ENCODE measurements around the gene CEACAM16.

DNA sequence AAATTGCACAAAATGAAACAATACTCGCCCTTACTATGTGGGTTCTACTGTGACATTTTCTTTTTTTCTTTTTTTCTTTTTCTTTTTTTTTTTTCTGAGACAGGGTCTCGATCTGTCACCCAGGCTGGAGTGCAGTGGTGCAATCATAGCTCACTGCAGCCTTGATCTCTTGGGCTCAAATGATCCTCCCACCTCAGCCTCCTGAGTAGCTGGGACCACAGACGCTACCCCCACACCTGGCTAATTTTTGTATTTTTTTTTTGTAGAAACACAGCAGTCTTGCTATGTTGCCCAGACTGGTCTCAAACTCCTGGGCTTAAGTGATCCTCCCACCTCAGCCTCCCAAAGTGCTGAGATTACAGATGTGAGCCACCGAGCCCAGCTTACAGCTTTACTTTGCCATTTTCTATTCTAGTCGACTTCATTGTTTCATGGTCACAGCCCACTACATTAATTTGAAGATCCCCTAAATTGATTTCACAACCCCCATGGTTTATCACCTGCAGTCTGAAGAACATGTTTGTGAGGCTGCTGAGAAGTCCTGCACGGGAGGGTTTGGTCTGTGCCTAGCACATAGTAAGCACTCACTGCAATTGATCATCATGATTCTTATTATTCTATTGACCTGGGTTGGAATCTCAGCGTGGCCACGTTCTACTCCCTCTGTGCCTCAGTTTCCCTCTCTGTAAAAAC is 53.3 kb downstream of the CEACAM16 start:
- TF ChIP-seq EZH2 (IDR thresholded peaks at IDR 0.05) (no peak), FOXP2 (optimal IDR thresholded peaks at IDR 0.05; ENCODE audit: control extremely low read depth, extremely low read length, insufficient read depth) (no peak), POLR2AphosphoS5 (IDR thresholded peaks at IDR 0.05; ENCODE audit: borderline replicate concordance, low read depth, low read length) (no peak)

All from SK-N-MC (cell line).